Measurements from ENCODE around the gene CA10. TPM values are rescaled to one million over a fixed set of nuclear protein-coding genes. Genes with fewer than 3 reads are reported as not detected.

The CA10 gene
- total RNA-seq, 2 donors from 2014 or later, result 0.91 TPM; not detected in 1

DNA sequence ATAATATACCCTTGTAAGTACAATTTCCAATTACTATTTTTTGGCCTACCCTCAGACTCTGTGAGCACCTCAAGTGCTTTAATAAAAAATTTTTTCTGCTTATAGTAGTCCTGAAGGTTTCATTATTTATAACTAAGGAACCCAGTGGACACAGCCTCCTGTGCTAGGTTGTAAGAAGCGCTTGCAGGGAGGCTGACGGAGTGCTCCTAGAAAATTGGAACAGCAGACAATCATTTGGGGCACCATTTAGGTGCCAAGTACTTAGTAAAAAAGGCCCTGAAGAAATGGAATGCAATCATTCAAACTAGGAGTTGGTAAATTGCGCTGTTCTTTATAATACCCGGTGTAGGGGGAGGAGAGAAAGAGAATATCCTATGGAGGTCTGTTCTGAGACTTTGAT, 19.8 kb downstream of the CA10 start:
- no peak for DNase-seq (ENCODE audit: low spot score)
- TF ChIP-seq CTCF (IDR thresholded peaks at IDR 0.05), result no peak
- TF ChIP-seq POLR2A (IDR thresholded peaks at IDR 0.05), result no peak
- TF ChIP-seq POLR2AphosphoS5 (IDR thresholded peaks at IDR 0.05), result no peak
- intact Hi-C loops (cut with DNase I), result no loop called here
- Histone ChIP-seq H3K27ac (no peak overlapping the region), H3K4me3 (no peak overlapping the region), H3K9me3 (no peaks in the 10 kb centered on the region), H3K4me1 (replicated peaks) (no peaks in the 10 kb centered on the region), H3K36me3 (no peaks in the 10 kb centered on the region), H3K27me3 (replicated peaks; ENCODE audit: insufficient read depth) (no peaks in the 10 kb centered on the region)
- WGBS, result 86% methylated on average over 4 of the region's 4 CpGs

GRCh38 chr17:52138350-52138749, 20.2 kb downstream of the CA10 start:
- Histone ChIP-seq H3K4me1 (replicated peaks) (no peaks in the 10 kb centered on the region), H3K27me3 (replicated peaks; ENCODE audit: insufficient read depth) (no peaks in the 10 kb centered on the region), H3K4me3 (no peak overlapping the region), H3K27ac (no peak overlapping the region), H3K9me3 (no peaks in the 10 kb centered on the region), H3K36me3 (no peaks in the 10 kb centered on the region)
- no peak for TF ChIP-seq CTCF (IDR thresholded peaks at IDR 0.05)
- TF ChIP-seq POLR2A (IDR thresholded peaks at IDR 0.05), result no peak
- TF ChIP-seq POLR2AphosphoS5 (IDR thresholded peaks at IDR 0.05), result no peak
- intact Hi-C loops (cut with DNase I), result no loop called here
- DNase-seq (ENCODE audit: low spot score), result no peak

DNA sequence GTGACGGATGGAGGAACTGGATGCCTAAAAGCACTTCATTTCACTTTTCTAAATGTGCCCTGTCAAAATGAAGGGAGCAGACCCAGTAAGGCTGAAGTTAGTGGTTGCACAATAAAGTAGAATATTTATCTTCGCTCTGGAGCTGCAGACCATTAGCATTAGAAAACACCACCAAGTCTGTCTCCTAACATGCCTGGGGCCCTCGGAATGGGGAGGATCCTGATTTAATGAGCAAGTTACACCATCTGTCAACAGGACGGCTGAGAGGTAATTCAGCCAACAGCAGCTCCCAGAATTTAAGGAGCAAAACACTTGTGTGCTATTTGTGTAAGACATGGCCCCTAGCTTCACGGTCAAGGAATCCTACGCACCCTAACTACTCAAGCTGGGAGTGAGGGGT, 22.3 kb downstream of the CA10 start:
- intact Hi-C loops (cut with DNase I), result no loop called here
- no peak for TF ChIP-seq CTCF (IDR thresholded peaks at IDR 0.05)
- TF ChIP-seq POLR2A (IDR thresholded peaks at IDR 0.05), result no peak
- TF ChIP-seq POLR2AphosphoS5 (IDR thresholded peaks at IDR 0.05), result no peak
- Histone ChIP-seq H3K36me3 (no peaks in the 10 kb centered on the region), H3K4me1 (replicated peaks) (no peaks in the 10 kb centered on the region), H3K27ac (no peak overlapping the region), H3K9me3 (no peaks in the 10 kb centered on the region), H3K27me3 (replicated peaks; ENCODE audit: insufficient read depth) (no peaks in the 10 kb centered on the region), H3K4me3 (no peak overlapping the region)
- DNase-seq (ENCODE audit: low spot score), result no peak
- 44% methylated on average over 6 of the region's 6 CpGs for WGBS

- 89% methylated on average over 1 of the region's 1 CpG for WGBS
- TF ChIP-seq POLR2A (IDR thresholded peaks at IDR 0.05), result no peak
- TF ChIP-seq POLR2AphosphoS5 (IDR thresholded peaks at IDR 0.05), result no peak
- no peak for TF ChIP-seq CTCF (IDR thresholded peaks at IDR 0.05)
Measured at GRCh38 chr17:52134641-52135040, 23.9 kb downstream of the CA10 start.

GRCh38 chr17:52128721-52129120, 29.8 kb downstream of the CA10 start:
- Histone ChIP-seq H3K36me3 (no peaks in the 10 kb centered on the region), H3K4me3 (no peak overlapping the region), H3K27ac (no peak overlapping the region), H3K9me3 (no peaks in the 10 kb centered on the region), H3K27me3 (replicated peaks; ENCODE audit: insufficient read depth) (no peaks in the 10 kb centered on the region), H3K4me1 (replicated peaks) (no peaks in the 10 kb centered on the region)
- intact Hi-C loops (cut with DNase I), result no loop called here
- TF ChIP-seq CTCF (IDR thresholded peaks at IDR 0.05), result no peak
- no peak for TF ChIP-seq POLR2AphosphoS5 (IDR thresholded peaks at IDR 0.05)
- no peak for DNase-seq (ENCODE audit: low spot score)
- WGBS, result 81% methylated on average over 2 of the region's 2 CpGs

More at GRCh38 chr17:52134641-52135040, 23.9 kb downstream of the CA10 start:
- H3K27ac ChIP-seq, result no peak overlapping the region
- H3K4me1 ChIP-seq (replicated peaks), result no peaks in the 10 kb centered on the region
- no peak for DNase-seq (ENCODE audit: low spot score)
- no peaks in the 10 kb centered on the region for H3K27me3 ChIP-seq (replicated peaks; ENCODE audit: insufficient read depth)
- no peaks in the 10 kb centered on the region for H3K9me3 ChIP-seq
- intact Hi-C loops (cut with DNase I), result no loop called here
- H3K36me3 ChIP-seq, result no peaks in the 10 kb centered on the region
- H3K4me3 ChIP-seq, result no peak overlapping the region
